ENCODE measurements around the gene ELF2.

GRCh38 chr4:139170932-139171331, 6.1 kb downstream of the ELF2 start:
- TF ChIP-seq, protein P1, sequence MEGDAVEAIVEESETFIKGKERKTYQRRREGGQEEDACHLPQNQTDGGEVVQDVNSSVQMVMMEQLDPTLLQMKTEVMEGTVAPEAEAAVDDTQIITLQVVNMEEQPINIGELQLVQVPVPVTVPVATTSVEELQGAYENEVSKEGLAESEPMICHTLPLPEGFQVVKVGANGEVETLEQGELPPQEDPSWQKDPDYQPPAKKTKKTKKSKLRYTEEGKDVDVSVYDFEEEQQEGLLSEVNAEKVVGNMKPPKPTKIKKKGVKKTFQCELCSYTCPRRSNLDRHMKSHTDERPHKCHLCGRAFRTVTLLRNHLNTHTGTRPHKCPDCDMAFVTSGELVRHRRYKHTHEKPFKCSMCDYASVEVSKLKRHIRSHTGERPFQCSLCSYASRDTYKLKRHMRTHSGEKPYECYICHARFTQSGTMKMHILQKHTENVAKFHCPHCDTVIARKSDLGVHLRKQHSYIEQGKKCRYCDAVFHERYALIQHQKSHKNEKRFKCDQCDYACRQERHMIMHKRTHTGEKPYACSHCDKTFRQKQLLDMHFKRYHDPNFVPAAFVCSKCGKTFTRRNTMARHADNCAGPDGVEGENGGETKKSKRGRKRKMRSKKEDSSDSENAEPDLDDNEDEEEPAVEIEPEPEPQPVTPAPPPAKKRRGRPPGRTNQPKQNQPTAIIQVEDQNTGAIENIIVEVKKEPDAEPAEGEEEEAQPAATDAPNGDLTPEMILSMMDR (IDR thresholded peaks at IDR 0.05; ENCODE audit: poor library complexity) = no peak
- TF ChIP-seq EZH2 (IDR thresholded peaks at IDR 0.05; ENCODE audit: borderline replicate concordance) = no peak

Data from hepatocyte (in vitro differentiated cells).